ENCODE measurements around the gene MORC1. TPM values are rescaled to one million over a fixed set of nuclear protein-coding genes. Genes with fewer than 3 reads are reported as not detected.

MORC1 gene, protein sequence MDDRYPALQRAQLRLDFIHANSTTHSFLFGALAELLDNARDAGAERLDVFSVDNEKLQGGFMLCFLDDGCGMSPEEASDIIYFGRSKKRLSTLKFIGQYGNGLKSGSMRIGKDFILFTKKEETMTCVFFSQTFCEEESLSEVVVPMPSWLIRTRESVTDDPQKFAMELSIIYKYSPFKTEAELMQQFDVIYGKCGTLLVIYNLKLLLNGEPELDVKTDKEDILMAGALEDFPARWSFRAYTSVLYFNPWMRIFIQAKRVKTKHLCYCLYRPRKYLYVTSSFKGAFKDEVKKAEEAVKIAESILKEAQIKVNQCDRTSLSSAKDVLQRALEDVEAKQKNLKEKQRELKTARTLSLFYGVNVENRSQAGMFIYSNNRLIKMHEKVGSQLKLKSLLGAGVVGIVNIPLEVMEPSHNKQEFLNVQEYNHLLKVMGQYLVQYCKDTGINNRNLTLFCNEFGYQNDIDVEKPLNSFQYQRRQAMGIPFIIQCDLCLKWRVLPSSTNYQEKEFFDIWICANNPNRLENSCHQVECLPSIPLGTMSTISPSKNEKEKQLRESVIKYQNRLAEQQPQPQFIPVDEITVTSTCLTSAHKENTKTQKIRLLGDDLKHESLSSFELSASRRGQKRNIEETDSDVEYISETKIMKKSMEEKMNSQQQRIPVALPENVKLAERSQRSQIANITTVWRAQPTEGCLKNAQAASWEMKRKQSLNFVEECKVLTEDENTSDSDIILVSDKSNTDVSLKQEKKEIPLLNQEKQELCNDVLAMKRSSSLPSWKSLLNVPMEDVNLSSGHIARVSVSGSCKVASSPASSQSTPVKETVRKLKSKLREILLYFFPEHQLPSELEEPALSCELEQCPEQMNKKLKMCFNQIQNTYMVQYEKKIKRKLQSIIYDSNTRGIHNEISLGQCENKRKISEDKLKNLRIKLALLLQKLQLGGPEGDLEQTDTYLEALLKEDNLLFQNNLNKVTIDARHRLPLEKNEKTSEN
- not detected in 2 replicates for polyA plus RNA-seq
- polyA minus RNA-seq, result not detected in 2 replicates

DNA sequence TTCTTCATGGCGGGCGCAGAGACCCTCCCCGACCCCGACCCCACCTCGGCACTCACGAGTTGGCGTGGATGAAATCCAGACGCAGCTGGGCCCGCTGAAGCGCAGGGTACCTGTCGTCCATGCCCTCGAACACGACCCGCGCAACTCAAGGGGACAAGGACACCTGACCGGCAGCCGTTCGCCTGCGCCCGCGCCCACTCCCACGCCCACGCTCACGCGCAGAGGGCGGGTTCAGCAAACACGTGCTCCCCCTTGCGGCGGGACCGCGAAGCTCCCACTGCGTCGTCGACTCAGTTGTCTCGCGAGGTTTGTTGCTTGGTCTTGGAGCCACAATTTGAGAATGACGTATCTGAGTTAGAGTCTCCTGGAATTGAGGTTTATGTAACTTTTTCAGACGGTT, at the start of gene MORC1:
MORC1 (minus strand) TSS at position 196 of the 400 bp plus-strand sequence; CDS start at position 121, 75 bp downstream.
- no peak for TF ChIP-seq MXI1 (conservative IDR thresholded peaks at IDR 0.05; ENCODE audit: poor library complexity, severe bottlenecking)
- TF ChIP-seq POLR2AphosphoS5 (IDR thresholded peaks at IDR 0.05), result no peak
- H3K9me3 ChIP-seq (ENCODE audit: low read length), result no peaks in the 10 kb centered on the region
- H3K79me2 ChIP-seq (replicated peaks; ENCODE audit: insufficient read depth, low read length), result no peaks in the 10 kb centered on the region
- no peaks in the 10 kb centered on the region for H3F3A ChIP-seq (ENCODE audit: insufficient read depth, low read length, poor library complexity, severe bottlenecking)
- H3K36me3 ChIP-seq (ENCODE audit: insufficient read depth, low read length), result no peaks in the 10 kb centered on the region
- no peak within 1 kb of the TSS for H3K4me3 ChIP-seq (ENCODE audit: low read length)
- H3K9me2 ChIP-seq (ENCODE audit: insufficient read depth, low read length), result no peaks in the 10 kb centered on the region
- H3K27ac ChIP-seq (ENCODE audit: low read length), result no peak within 1 kb of the TSS
- H3K9ac ChIP-seq (ENCODE audit: low read length), result no peak within 1 kb of the TSS
- H2AFZ ChIP-seq (ENCODE audit: low read depth, low read length), result no peak within 1 kb of the TSS
- H3K4me2 ChIP-seq (ENCODE audit: low read length), result no peak within 1 kb of the TSS
- no peaks in the 10 kb centered on the region for H3K27me3 ChIP-seq (ENCODE audit: insufficient read depth, low read depth, low read length)
- no peaks in the 10 kb centered on the region for H4K20me1 ChIP-seq (ENCODE audit: insufficient read depth)

DNA sequence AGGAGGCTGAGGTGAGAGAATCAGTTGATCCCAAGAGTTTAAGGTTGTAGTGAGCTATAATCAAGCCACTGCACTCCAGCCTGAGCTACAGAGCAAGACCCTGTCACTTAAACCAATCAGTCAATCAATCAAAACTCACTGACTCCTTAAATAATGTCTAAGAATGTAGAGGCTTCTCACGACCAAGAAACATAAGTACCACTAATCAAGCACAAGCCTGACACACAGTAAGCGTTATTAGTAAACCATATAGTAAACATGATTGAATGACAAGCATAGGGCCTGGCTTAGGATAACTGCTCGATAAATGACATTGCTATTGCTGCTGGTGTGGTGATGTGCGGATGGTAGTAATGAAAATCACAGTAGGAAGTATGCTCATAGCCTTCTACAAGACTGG, 48.0 kb upstream of the MORC1 start:
- TF ChIP-seq SMC3 (conservative IDR thresholded peaks at IDR 0.05; ENCODE audit: poor library complexity) (no peak), EP300 (conservative IDR thresholded peaks at IDR 0.05; ENCODE audit: poor library complexity, severe bottlenecking) (peak; percentile 90), TAF1 (IDR thresholded peaks at IDR 0.05; ENCODE audit: low read depth) (no peak), RAD21 (conservative IDR thresholded peaks at IDR 0.05) (no peak), POLR2AphosphoS5 (IDR thresholded peaks at IDR 0.05) (peak; percentile 78), MXI1 (conservative IDR thresholded peaks at IDR 0.05; ENCODE audit: poor library complexity, severe bottlenecking) (no peak), EZH2 (IDR thresholded peaks at IDR 0.05; ENCODE audit: borderline replicate concordance, insufficient read depth, low read length, poor library complexity, severe bottlenecking) (no peak)
- TF ChIP-seq, protein P1, sequence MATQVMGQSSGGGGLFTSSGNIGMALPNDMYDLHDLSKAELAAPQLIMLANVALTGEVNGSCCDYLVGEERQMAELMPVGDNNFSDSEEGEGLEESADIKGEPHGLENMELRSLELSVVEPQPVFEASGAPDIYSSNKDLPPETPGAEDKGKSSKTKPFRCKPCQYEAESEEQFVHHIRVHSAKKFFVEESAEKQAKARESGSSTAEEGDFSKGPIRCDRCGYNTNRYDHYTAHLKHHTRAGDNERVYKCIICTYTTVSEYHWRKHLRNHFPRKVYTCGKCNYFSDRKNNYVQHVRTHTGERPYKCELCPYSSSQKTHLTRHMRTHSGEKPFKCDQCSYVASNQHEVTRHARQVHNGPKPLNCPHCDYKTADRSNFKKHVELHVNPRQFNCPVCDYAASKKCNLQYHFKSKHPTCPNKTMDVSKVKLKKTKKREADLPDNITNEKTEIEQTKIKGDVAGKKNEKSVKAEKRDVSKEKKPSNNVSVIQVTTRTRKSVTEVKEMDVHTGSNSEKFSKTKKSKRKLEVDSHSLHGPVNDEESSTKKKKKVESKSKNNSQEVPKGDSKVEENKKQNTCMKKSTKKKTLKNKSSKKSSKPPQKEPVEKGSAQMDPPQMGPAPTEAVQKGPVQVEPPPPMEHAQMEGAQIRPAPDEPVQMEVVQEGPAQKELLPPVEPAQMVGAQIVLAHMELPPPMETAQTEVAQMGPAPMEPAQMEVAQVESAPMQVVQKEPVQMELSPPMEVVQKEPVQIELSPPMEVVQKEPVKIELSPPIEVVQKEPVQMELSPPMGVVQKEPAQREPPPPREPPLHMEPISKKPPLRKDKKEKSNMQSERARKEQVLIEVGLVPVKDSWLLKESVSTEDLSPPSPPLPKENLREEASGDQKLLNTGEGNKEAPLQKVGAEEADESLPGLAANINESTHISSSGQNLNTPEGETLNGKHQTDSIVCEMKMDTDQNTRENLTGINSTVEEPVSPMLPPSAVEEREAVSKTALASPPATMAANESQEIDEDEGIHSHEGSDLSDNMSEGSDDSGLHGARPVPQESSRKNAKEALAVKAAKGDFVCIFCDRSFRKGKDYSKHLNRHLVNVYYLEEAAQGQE (IDR thresholded peaks at IDR 0.05; ENCODE audit: borderline replicate concordance), result no peak
- TF ChIP-seq, protein P2, sequence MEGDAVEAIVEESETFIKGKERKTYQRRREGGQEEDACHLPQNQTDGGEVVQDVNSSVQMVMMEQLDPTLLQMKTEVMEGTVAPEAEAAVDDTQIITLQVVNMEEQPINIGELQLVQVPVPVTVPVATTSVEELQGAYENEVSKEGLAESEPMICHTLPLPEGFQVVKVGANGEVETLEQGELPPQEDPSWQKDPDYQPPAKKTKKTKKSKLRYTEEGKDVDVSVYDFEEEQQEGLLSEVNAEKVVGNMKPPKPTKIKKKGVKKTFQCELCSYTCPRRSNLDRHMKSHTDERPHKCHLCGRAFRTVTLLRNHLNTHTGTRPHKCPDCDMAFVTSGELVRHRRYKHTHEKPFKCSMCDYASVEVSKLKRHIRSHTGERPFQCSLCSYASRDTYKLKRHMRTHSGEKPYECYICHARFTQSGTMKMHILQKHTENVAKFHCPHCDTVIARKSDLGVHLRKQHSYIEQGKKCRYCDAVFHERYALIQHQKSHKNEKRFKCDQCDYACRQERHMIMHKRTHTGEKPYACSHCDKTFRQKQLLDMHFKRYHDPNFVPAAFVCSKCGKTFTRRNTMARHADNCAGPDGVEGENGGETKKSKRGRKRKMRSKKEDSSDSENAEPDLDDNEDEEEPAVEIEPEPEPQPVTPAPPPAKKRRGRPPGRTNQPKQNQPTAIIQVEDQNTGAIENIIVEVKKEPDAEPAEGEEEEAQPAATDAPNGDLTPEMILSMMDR (IDR thresholded peaks at IDR 0.05; ENCODE audit: poor library complexity, severe bottlenecking), result no peak

More for the DNA sequence above, 48.0 kb upstream of the MORC1 start:
- Histone ChIP-seq H3K9me3 (ENCODE audit: low read length) (no peaks in the 10 kb centered on the region), H3K27me3 (ENCODE audit: insufficient read depth, low read depth, low read length) (no peaks in the 10 kb centered on the region), H3K9me2 (ENCODE audit: insufficient read depth, low read length) (no peaks in the 10 kb centered on the region), H4K20me1 (ENCODE audit: insufficient read depth) (no peaks in the 10 kb centered on the region), H3K36me3 (ENCODE audit: insufficient read depth, low read length) (no peaks in the 10 kb centered on the region), H2AFZ (ENCODE audit: low read depth, low read length) (no peak overlapping the region), H3K4me3 (ENCODE audit: low read length) (peak overlapping the region; percentile 34), H3K79me2 (replicated peaks; ENCODE audit: insufficient read depth, low read length) (no peaks in the 10 kb centered on the region), H3F3A (ENCODE audit: insufficient read depth, low read length, poor library complexity, severe bottlenecking) (peaks cover 4% of the 10 kb centered on the region), H3K9ac (ENCODE audit: low read length) (no peak overlapping the region), H3K4me2 (ENCODE audit: low read length) (peak overlapping the region; percentile 47), H3K27ac (ENCODE audit: low read length) (peak overlapping the region; percentile 37)
